ENCODE results near the gene OR2B6. TPM values are rescaled to one million over a fixed set of nuclear protein-coding genes. Genes with fewer than 3 reads are reported as not detected.

OR2B6 gene
- total and polyA plus RNA-seq, 2 of the 13 experiments (the other 11 are each of a cell fraction or from before 2014, with no cell fraction given), result 1.2 TPM; not detected in 1

DNA sequence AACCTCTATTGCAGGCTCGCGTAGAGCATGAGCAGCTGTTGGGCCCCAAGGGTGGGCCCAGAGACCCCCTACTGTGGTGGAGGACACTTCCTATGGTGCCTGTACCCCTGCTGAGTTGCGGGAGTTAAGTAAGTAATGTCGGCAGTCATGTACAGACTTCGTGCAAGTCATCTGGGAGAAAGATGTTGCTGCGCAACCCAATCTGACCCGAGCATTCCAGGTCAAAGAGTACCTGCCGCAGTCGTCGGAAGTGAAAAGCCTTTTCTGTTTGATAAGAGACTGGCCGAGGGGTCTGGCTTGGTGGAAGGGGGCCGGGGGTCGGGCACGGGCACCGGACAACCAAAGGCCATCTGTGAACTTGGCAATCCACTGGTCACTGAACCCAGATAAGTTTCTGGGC is 44.3 kb downstream of the OR2B6 start:
- no TSS peak for BruUV-seq (replicated peaks)
- no peak for TF ChIP-seq MBD4 (IDR thresholded peaks at IDR 0.05; ENCODE audit: borderline replicate concordance, low read length)
- no peak for TF ChIP-seq KLF13 (CRISPR knock-in tag; IDR thresholded peaks at IDR 0.05)
- 18% methylated on average over 14 of the region's 15 CpGs for WGBS (ENCODE audit: low lambda C conversion rate)

DNA sequence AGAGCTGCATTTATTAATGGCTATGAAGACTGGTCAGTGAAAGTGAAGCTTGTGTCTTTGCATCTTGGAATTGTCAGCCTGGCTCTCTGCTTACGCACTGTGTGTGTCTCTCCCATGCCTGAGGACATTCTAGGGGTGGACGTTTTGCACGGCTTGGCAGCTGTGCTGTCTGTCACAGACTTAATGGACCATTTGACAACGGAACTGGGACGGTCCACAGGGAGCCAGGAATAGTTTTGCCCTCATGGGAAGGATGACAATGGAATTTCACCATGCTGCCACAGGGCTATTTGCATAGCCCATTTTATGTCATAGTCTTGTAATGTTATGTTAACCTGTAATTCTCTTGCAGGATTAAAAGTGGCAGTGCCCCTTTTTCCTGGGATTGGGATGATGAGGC is 44.7 kb downstream of the OR2B6 start:
- 50% methylated on average over 5 of the region's 5 CpGs for WGBS (ENCODE audit: low lambda C conversion rate)

More for the DNA sequence above, 44.3 kb downstream of the OR2B6 start:
- in situ Hi-C loops (cut with HindIII; ENCODE audit: extremely low pct_ligation_motif_present, low pct_unique_long_range_greater_than_20kb), result no loop called here
- H3K36me3 ChIP-seq (replicated peaks in 1 of 2; ENCODE audit: control insufficient read depth in 1 of 2, insufficient read depth in 2 of 2, low read length in 2 of 2), result no peaks in the 10 kb centered on the region
- POLR2A ChIA-PET, result no interaction called here
- DNase-seq (ENCODE audit: low spot score), result no peak
- H3K9ac ChIP-seq (ENCODE audit: insufficient read depth, low read depth, low read length), result no peak overlapping the region
- H2AFZ ChIP-seq (ENCODE audit: low read length), result no peak overlapping the region
- H3K27ac ChIP-seq (ENCODE audit: extremely low read length, insufficient read depth, low read length), result no peak overlapping the region
- no peaks in the 10 kb centered on the region for H3K4me1 ChIP-seq (ENCODE audit: insufficient read depth, low read length)
- H3K4me2 ChIP-seq (ENCODE audit: low read depth, low read length), result no peak overlapping the region
- no peak; the same call in 2 of the 3 replicates for ATAC-seq
- H3K27me3 ChIP-seq (ENCODE audit: control insufficient read depth in 1 of 2, insufficient read depth in 2 of 2, low read length in 2 of 2), result peaks cover 0 to 17% of the 10 kb centered on the region in 2 experiments; a peak in 2 of 5 replicates
- H3K9me3 ChIP-seq (ENCODE audit: low read length), result no peaks in the 10 kb centered on the region
- no peaks in the 10 kb centered on the region for H4K20me1 ChIP-seq (ENCODE audit: insufficient read depth, low read length)
- intact Hi-C loops (cut with micrococcal nuclease; ENCODE audit: unreplicated experiment), result no loop called here
- CTCF ChIA-PET (ENCODE audit: low intra/inter-chr PET ratio, low total read pairs), result no interaction called here
- H3K79me2 ChIP-seq (ENCODE audit: insufficient read depth, low read length), result no peaks in the 10 kb centered on the region
- no peak for FAIRE-seq
- H3K4me3 ChIP-seq (replicated peaks in 1 of 3; ENCODE audit: insufficient read depth in 1 of 3, low read depth in 2 of 3, low read length in 3 of 3), result no peak overlapping the region

More for the DNA sequence above, 44.7 kb downstream of the OR2B6 start:
- no peak overlapping the region for H3K4me2 ChIP-seq (ENCODE audit: low read depth, low read length)
- no peak overlapping the region for H2AFZ ChIP-seq (ENCODE audit: low read length)
- ChIA-PET CTCF (ENCODE audit: low intra/inter-chr PET ratio, low total read pairs) (no interaction called here), POLR2A (no interaction called here)
- TF ChIP-seq NFRKB (IDR thresholded peaks at IDR 0.05), result no peak
- TF ChIP-seq PITX1 (CRISPR knock-in tag; IDR thresholded peaks at IDR 0.05), result no peak
- TF ChIP-seq ASH2L (IDR thresholded peaks at IDR 0.05; ENCODE audit: insufficient read length, low read depth, low read length), result no peak
- TF ChIP-seq, protein P1, sequence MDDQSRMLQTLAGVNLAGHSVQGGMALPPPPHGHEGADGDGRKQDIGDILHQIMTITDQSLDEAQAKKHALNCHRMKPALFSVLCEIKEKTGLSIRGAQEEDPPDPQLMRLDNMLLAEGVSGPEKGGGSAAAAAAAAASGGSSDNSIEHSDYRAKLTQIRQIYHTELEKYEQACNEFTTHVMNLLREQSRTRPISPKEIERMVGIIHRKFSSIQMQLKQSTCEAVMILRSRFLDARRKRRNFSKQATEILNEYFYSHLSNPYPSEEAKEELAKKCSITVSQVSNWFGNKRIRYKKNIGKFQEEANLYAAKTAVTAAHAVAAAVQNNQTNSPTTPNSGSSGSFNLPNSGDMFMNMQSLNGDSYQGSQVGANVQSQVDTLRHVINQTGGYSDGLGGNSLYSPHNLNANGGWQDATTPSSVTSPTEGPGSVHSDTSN (CRISPR knock-in tag; IDR thresholded peaks at IDR 0.05; ENCODE audit: borderline replicate concordance), result no peak
- no peak for TF ChIP-seq FOSL2 (CRISPR knock-in tag; IDR thresholded peaks at IDR 0.05)
- TF ChIP-seq KLF12 (CRISPR knock-in tag; IDR thresholded peaks at IDR 0.05; ENCODE audit: borderline replicate concordance), result no peak
- no peak for TF ChIP-seq XRCC5 (optimal IDR thresholded peaks at IDR 0.05; ENCODE audit: low read length)
- TF ChIP-seq, protein P2, sequence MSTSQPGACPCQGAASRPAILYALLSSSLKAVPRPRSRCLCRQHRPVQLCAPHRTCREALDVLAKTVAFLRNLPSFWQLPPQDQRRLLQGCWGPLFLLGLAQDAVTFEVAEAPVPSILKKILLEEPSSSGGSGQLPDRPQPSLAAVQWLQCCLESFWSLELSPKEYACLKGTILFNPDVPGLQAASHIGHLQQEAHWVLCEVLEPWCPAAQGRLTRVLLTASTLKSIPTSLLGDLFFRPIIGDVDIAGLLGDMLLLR (CRISPR knock-in tag; IDR thresholded peaks at IDR 0.05), result no peak
- in situ Hi-C loops (cut with HindIII; ENCODE audit: extremely low pct_ligation_motif_present, low pct_unique_long_range_greater_than_20kb) (no loop called here), intact Hi-C loops (cut with micrococcal nuclease; ENCODE audit: unreplicated experiment) (no loop called here)
- H4K20me1 ChIP-seq (ENCODE audit: insufficient read depth, low read length), result no peaks in the 10 kb centered on the region
- DNase-seq (ENCODE audit: low spot score), result no peak
- BruUV-seq (replicated peaks), result no TSS peak
- no peak overlapping the region for H3K4me3 ChIP-seq (replicated peaks in 1 of 3; ENCODE audit: insufficient read depth in 1 of 3, low read depth in 2 of 3, low read length in 3 of 3)
- H3K9ac ChIP-seq (ENCODE audit: insufficient read depth, low read depth, low read length), result no peak overlapping the region
- H3K27ac ChIP-seq (ENCODE audit: extremely low read length, insufficient read depth, low read length), result no peak overlapping the region
- no peaks in the 10 kb centered on the region for H3K36me3 ChIP-seq (replicated peaks in 1 of 2; ENCODE audit: control insufficient read depth in 1 of 2, insufficient read depth in 2 of 2, low read length in 2 of 2)
- H3K9me3 ChIP-seq (ENCODE audit: low read length), result no peaks in the 10 kb centered on the region
- H3K79me2 ChIP-seq (ENCODE audit: insufficient read depth, low read length), result no peaks in the 10 kb centered on the region
- FAIRE-seq, result no peak
- ATAC-seq, result no peak
- H3K27me3 ChIP-seq (ENCODE audit: control insufficient read depth in 1 of 2, insufficient read depth in 2 of 2, low read length in 2 of 2), result peaks cover 0 to 17% of the 10 kb centered on the region in 2 experiments; a peak in 2 of 5 replicates
- no peaks in the 10 kb centered on the region for H3K4me1 ChIP-seq (ENCODE audit: insufficient read depth, low read length)
